ENCODE measurements around the gene ZNF277.

The ZNF277 gene

GRCh38 chr7:112174192-112174591 lies 32.3 kb upstream of the ZNF277 start:
- DNase-seq (ENCODE audit: low read depth) = no peak
- no peak overlapping the region for H3K4me3 ChIP-seq (ENCODE audit: low read length)
- TF ChIP-seq CTCF (conservative IDR thresholded peaks at IDR 0.05; ENCODE audit: low read length) = no peak

- H3K4me3 ChIP-seq (ENCODE audit: low read length) = no peak overlapping the region
- TF ChIP-seq CTCF (conservative IDR thresholded peaks at IDR 0.05; ENCODE audit: low read length) = no peak
- DNase-seq (ENCODE audit: low read depth) = no peak
Observed at GRCh38 chr7:112176241-112176640, 30.3 kb upstream of the ZNF277 start.

GRCh38 chr7:112176693-112177415 lies 29.6 kb upstream of the ZNF277 start:
- DNase-seq (ENCODE audit: low read depth) = no peak
- no peak overlapping the region for H3K4me3 ChIP-seq (ENCODE audit: low read length)
- TF ChIP-seq CTCF (conservative IDR thresholded peaks at IDR 0.05; ENCODE audit: low read length) = no peak

- H3K4me3 ChIP-seq (ENCODE audit: low read length) = no peak overlapping the region
- no peak for TF ChIP-seq CTCF (conservative IDR thresholded peaks at IDR 0.05; ENCODE audit: low read length)
- DNase-seq (ENCODE audit: low read depth) = no peak
Observed at GRCh38 chr7:112180223-112180622, 26.3 kb upstream of the ZNF277 start.

- no peak for DNase-seq (ENCODE audit: low read depth)
- no peak overlapping the region for H3K4me3 ChIP-seq (ENCODE audit: low read length)
- TF ChIP-seq CTCF (conservative IDR thresholded peaks at IDR 0.05; ENCODE audit: low read length) = no peak
Observed at GRCh38 chr7:112182749-112183148, 23.7 kb upstream of the ZNF277 start.

GRCh38 chr7:112183266-112183665 lies 23.2 kb upstream of the ZNF277 start:
- DNase-seq (ENCODE audit: low read depth) = no peak
- no peak overlapping the region for H3K4me3 ChIP-seq (ENCODE audit: low read length)
- TF ChIP-seq CTCF (conservative IDR thresholded peaks at IDR 0.05; ENCODE audit: low read length) = no peak

- TF ChIP-seq CTCF (conservative IDR thresholded peaks at IDR 0.05; ENCODE audit: low read length) = no peak
- H3K4me3 ChIP-seq (ENCODE audit: low read length) = no peak overlapping the region
- no peak for DNase-seq (ENCODE audit: low read depth)
Observed at GRCh38 chr7:112184455-112184854, 22.0 kb upstream of the ZNF277 start.

Measured in AG10803 (cell line).